GM12878 (cell line): ENCODE data around the gene ADK. TPM values are rescaled to one million over a fixed set of nuclear protein-coding genes. Genes with fewer than 3 reads are reported as not detected.

ENCODE experiments used
- ATAC-seq: fragments of 200-7000 bp; cut with Tn5 transposase; 3 replicates; pipeline ENCODE4 v1.9.1; 2020; ENCODE audit warnings: mild to moderate bottlenecking, moderate library complexity
- BruUV-seq: library from RNA; stranded (reverse); fragments of 400-500 nt; replicated peaks from 2 replicates; lab custom pipeline; 2021; lab: Mats Ljungman, UMichigan
- CTCF ChIA-PET: fragments of 300-600 bp; sonication (Branson Sonifier 250); formaldehyde crosslinking; extraction: SDS; loops from one replicate; lab custom pipeline; 2021; ENCODE audit warnings: inconsistent platforms; lab: Yijun Ruan, JAX
- POLR2A ChIA-PET: fragments of 350-600 bp; formaldehyde crosslinking; extraction: SDS; loops from one replicate; lab custom pipeline; 2021; ENCODE audit warnings: inconsistent platforms; lab: Charles Lee
- RAD21 ChIA-PET: fragments of 300-600 bp; sonication (Branson Sonifier 250); formaldehyde crosslinking; loops from one replicate; lab custom pipeline; 2023; ENCODE audit warnings: antibody characterized with exemption; ENCODE audit not compliant: unreplicated experiment; lab: Charles Lee
- SMC1A ChIA-PET: fragments of 300-600 bp; sonication (Branson Sonifier 250); formaldehyde crosslinking; loops from one replicate; lab custom pipeline; 2023; ENCODE audit not compliant: unreplicated experiment, uncharacterized antibody; lab: Charles Lee
- DNase-seq: peaks from one replicate; pipeline ENCODE4 v3.0.0-alpha.2; 2011; ENCODE audit warnings: low read depth, low spot score
- FAIRE-seq: peaks from 3 replicates; lab custom pipeline; 2011; peaks lifted over from hg19 to GRCh38; lab: Jason Lieb, UNC
- H2AFZ ChIP-seq: 2 replicates; pipeline ENCODE4 v1.6.0; 2011; ENCODE audit warnings: low read depth, low read length, control low read depth; ENCODE audit not compliant: control insufficient read depth
- H3K27ac ChIP-seq: 2 replicates; pipeline ENCODE4 v1.5.1; 2011; ENCODE audit warnings: control low read depth; ENCODE audit not compliant: control insufficient read depth, insufficient read depth
- H3K27me3 ChIP-seq, 2 experiments: replicated peaks in 1 of 2; 2 replicates each; pipeline versions ENCODE4 v1.6.0 to v1.6.1; 2011; ENCODE audit warnings: low read length in 1 of 2; ENCODE audit not compliant: control insufficient read depth in 2 of 2, insufficient read depth in 2 of 2
- H3K36me3 ChIP-seq, 2 experiments: 2 replicates each; pipeline ENCODE4 v1.5.1; 2011; ENCODE audit warnings: low read length in 1 of 2; ENCODE audit not compliant: control insufficient read depth in 2 of 2, insufficient read depth in 2 of 2
- H3K4me1 ChIP-seq: 2 replicates; pipeline ENCODE4 v1.6.1; 2011; ENCODE audit warnings: mild to moderate bottlenecking, low read length, moderate library complexity, mixed read lengths; ENCODE audit not compliant: control insufficient read depth, insufficient read depth
- H3K4me2 ChIP-seq: 2 replicates; pipeline ENCODE4 v1.6.0; 2011; ENCODE audit warnings: control low read depth; ENCODE audit not compliant: control insufficient read depth, insufficient read depth
- H3K4me3 ChIP-seq: fragments of 200-600 bp; sonication (generic); 2 replicates; pipeline ENCODE4 v1.5.1; 2016
- H3K79me2 ChIP-seq: 2 replicates; pipeline ENCODE4 v1.6.0; 2011; ENCODE audit warnings: low read length; ENCODE audit not compliant: control insufficient read depth, insufficient read depth
- H3K9ac ChIP-seq: 2 replicates; pipeline ENCODE4 v1.8.0; 2011; ENCODE audit warnings: low read length, control low read depth, mixed read lengths; ENCODE audit not compliant: control insufficient read depth, insufficient read depth
- H3K9me3 ChIP-seq: replicated peaks from 3 replicates; pipeline ENCODE4 v1.5.1; 2011; ENCODE audit warnings: mild to moderate bottlenecking, low read length; ENCODE audit not compliant: control insufficient read depth, insufficient read depth
- H4K20me1 ChIP-seq: 2 replicates; pipeline ENCODE4 v1.6.0; 2011; ENCODE audit not compliant: control insufficient read depth, insufficient read depth
- BCL11A ChIP-seq: IDR thresholded peaks from 2 replicates; pipeline ENCODE4 v1.6.1; 2011; ENCODE audit warnings: low read depth, low read length
- CHD4 ChIP-seq: fragments of 200-600 bp; sonication (generic); IDR thresholded peaks from 2 replicates; pipeline ENCODE4 v1.6.1; 2016; ENCODE audit warnings: mild to moderate bottlenecking
- ESRRA ChIP-seq: IDR thresholded peaks from 2 replicates; pipeline ENCODE4 v1.6.1; 2012; ENCODE audit warnings: mild to moderate bottlenecking, low read length, improper control_type of control experiment
- MEF2A ChIP-seq: IDR thresholded peaks from 2 replicates; pipeline ENCODE4 v1.6.1; 2011; ENCODE audit warnings: low read depth, mild to moderate bottlenecking, low read length, moderate library complexity; ENCODE audit not compliant: insufficient read depth
- RB1 ChIP-seq: fragments of 450-650 bp; formaldehyde crosslinking; IDR thresholded peaks from 2 replicates; pipeline ENCODE4 v1.6.1; 2017; ENCODE audit warnings: mild to moderate bottlenecking, borderline replicate concordance
- SMAD5 ChIP-seq: IDR thresholded peaks from 2 replicates; pipeline ENCODE4 v1.6.1; 2016; ENCODE audit warnings: antibody characterized with exemption, low read depth
- SMARCA5 ChIP-seq: fragments of 450-650 bp; IDR thresholded peaks from 2 replicates; pipeline ENCODE4 v1.6.1; 2017; ENCODE audit warnings: mild to moderate bottlenecking
- STAT3 ChIP-seq: IDR thresholded peaks from 2 replicates; pipeline ENCODE4 v1.6.1; 2011; ENCODE audit warnings: low read depth, low read length, improper control_type of control experiment
- SUPT20H ChIP-seq: IDR thresholded peaks from 2 replicates; pipeline ENCODE4 v1.6.1; 2011; ENCODE audit warnings: low read depth, mild to moderate bottlenecking, low read length, moderate library complexity, borderline replicate concordance; ENCODE audit not compliant: control insufficient read depth
- TAF1 ChIP-seq: IDR thresholded peaks from 2 replicates; pipeline ENCODE4 v1.6.1; 2011; ENCODE audit warnings: mild to moderate bottlenecking, low read depth, low read length, borderline replicate concordance
- TCF3 ChIP-seq: IDR thresholded peaks from 2 replicates; pipeline ENCODE4 v1.6.1; 2012; ENCODE audit warnings: low read depth, mild to moderate bottlenecking, low read length, borderline replicate concordance; ENCODE audit not compliant: insufficient read depth
- YBX1 ChIP-seq: fragments of 450-650 bp; IDR thresholded peaks from 2 replicates; pipeline ENCODE4 v1.6.1; 2016; ENCODE audit warnings: antibody characterized with exemption
- WGBS: methylation state at CpG from one replicate; pipeline ENCODE4 v1.1.6; 2016; ENCODE audit warnings: low lambda C conversion rate; ENCODE audit not compliant: insufficient replicate concordance, insufficient coverage; ENCODE audit errors: missing lambda C conversion rate; 5-methylcytosine and 5-hydroxymethylcytosine counted together
- in situ Hi-C: fragments of 300-500 bp; cut with MboI; formaldehyde crosslinking; loops from 9 replicates; pipeline ENCODE4 v1.14.3; 2018; ENCODE audit warnings: mixed read lengths
- intact Hi-C: fragments of 100-400 bp; cut with micrococcal nuclease; formaldehyde crosslinking; loops from one replicate; pipeline ENCODE4 v1.14.2; 2022; ENCODE audit not compliant: unreplicated experiment
- polyA plus RNA-seq, 11 experiments: library from polyadenylated mRNA; depleted of rRNA in 4 of 11; unstranded in 6 of 11; stranded (reverse) in 5 of 11; fragments of >200 nt; fragmentation: Nextera tagmentation in 4 of 11; fragmentation: Illumina TruSeq in 1 of 11; extraction: Ambion mirVana in 4 of 11; extraction: Trizol in 1 of 11; gene quantifications; 1 replicate in 1 of 11; 2 replicates in 10 of 11; pipeline versions ENCODE4 v1.2.1 to v1.2.3, GENCODE V29; 2011 to 2016; ENCODE audit warnings: inconsistent platforms in 2 of 11, missing spikeins in 2 of 11, low read depth in 1 of 11
- total RNA-seq, 4 experiments: library from RNA; depleted of rRNA in 3 of 4; stranded (reverse); fragments of >200 nt in 3 of 4; fragmentation: Illumina TruSeq in 1 of 4; extraction: Trizol in 1 of 4; gene quantifications; 2 replicates each; pipeline versions ENCODE4 v1.2.1 to v1.2.3, GENCODE V29; 2013 to 2021
- TF ChIP-seq, protein P1 (sequence below): fragments of 450-650 bp; IDR thresholded peaks from 2 replicates; pipeline ENCODE4 v1.6.1; 2017; ENCODE audit warnings: antibody characterized with exemption, mild to moderate bottlenecking, moderate library complexity
- TF ChIP-seq, protein P2 (sequence below): IDR thresholded peaks from 2 replicates; pipeline ENCODE4 v1.6.1; 2011; ENCODE audit warnings: low read depth, low read length, improper control_type of control experiment, borderline replicate concordance
- TF ChIP-seq, protein P3 (sequence below): fragments of 450-650 bp; IDR thresholded peaks from 2 replicates; pipeline ENCODE4 v1.6.1; 2016; ENCODE audit warnings: mild to moderate bottlenecking
- TF ChIP-seq, protein P4 (sequence below): fragments of 450-650 bp; IDR thresholded peaks from 2 replicates; pipeline ENCODE4 v1.6.1; 2014; ENCODE audit warnings: mild to moderate bottlenecking

ADK gene
- total and polyA plus RNA-seq, 10 of the 15 experiments (the other 5 are each of a cell fraction or from before 2014, with no cell fraction given), result 42.0 to 151 (median 81.6) TPM

DNA sequence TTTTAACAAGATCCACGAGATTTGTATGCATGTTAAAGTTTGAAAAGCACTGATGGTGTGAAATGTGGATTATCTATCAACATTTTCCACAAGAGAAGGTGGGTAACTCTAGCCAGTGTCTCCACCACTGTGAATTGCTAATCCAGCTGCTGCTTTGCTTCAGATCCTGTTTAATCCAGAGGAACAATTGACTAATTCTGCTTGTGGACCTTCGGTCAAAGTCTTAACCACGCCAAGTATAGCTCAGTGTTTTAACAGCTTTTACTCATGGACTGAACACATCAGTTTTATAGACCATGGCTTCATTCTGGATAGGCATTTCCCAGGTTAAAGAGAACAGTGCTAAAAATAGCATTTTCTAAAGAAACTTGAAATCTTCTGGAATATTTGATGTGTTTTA lies 23.5 kb downstream of the ADK start:
- ChIA-PET RAD21 (no interaction called here), SMC1A (interaction anchor here (0.5 to 2.1 kb wide), 4 partner anchors 8 to 177 kb away, joined by 3 to 6 read pairs (median 4); no protein-coding TSS in a partner anchor), POLR2A (interaction anchor here (0.5 to 1.6 kb wide), 7 partner anchors 9 to 596 kb away, joined by 3 to 9 read pairs (median 5); no protein-coding TSS in a partner anchor), CTCF (interaction anchor here (0.5 to 1.7 kb wide), 2 partner anchors 12 to 928 kb away, joined by 3 to 4 read pairs; no protein-coding TSS in a partner anchor)
- ATAC-seq (no peak), FAIRE-seq (no peak), DNase-seq (no peak)
- no peak overlapping the region for H3K4me2 ChIP-seq
- H3K9ac ChIP-seq, result no peak overlapping the region
- no peaks in the 10 kb centered on the region for H3K9me3 ChIP-seq
- H3K79me2 ChIP-seq, result peaks cover 42% of the 10 kb centered on the region
- intact Hi-C loops (no loop called here), in situ Hi-C loops (no loop called here)
- no peaks in the 10 kb centered on the region for H3K27me3 ChIP-seq
- H3K4me1 ChIP-seq, result peaks cover 15% of the 10 kb centered on the region
- H4K20me1 ChIP-seq, result no peaks in the 10 kb centered on the region
- H3K36me3 ChIP-seq, result no peaks in the 10 kb centered on the region; a peak in 1 of 4 replicates
- WGBS, result 38% methylated on average over 3 of the region's 3 CpGs
- H2AFZ ChIP-seq, result no peak overlapping the region
- no TSS peak for BruUV-seq
- H3K27ac ChIP-seq, result no peak overlapping the region
- no peak overlapping the region for H3K4me3 ChIP-seq
- TF ChIP-seq, protein P1, sequence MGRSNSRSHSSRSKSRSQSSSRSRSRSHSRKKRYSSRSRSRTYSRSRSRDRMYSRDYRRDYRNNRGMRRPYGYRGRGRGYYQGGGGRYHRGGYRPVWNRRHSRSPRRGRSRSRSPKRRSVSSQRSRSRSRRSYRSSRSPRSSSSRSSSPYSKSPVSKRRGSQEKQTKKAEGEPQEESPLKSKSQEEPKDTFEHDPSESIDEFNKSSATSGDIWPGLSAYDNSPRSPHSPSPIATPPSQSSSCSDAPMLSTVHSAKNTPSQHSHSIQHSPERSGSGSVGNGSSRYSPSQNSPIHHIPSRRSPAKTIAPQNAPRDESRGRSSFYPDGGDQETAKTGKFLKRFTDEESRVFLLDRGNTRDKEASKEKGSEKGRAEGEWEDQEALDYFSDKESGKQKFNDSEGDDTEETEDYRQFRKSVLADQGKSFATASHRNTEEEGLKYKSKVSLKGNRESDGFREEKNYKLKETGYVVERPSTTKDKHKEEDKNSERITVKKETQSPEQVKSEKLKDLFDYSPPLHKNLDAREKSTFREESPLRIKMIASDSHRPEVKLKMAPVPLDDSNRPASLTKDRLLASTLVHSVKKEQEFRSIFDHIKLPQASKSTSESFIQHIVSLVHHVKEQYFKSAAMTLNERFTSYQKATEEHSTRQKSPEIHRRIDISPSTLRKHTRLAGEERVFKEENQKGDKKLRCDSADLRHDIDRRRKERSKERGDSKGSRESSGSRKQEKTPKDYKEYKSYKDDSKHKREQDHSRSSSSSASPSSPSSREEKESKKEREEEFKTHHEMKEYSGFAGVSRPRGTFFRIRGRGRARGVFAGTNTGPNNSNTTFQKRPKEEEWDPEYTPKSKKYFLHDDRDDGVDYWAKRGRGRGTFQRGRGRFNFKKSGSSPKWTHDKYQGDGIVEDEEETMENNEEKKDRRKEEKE, result no peak
- TF ChIP-seq YBX1 (no peak), TAF1 (no peak), RB1 (no peak), TCF3 (no peak), MEF2A (no peak), CHD4 (no peak), BCL11A (no peak), ESRRA (no peak), SMARCA5 (no peak), SMAD5 (no peak), STAT3 (no peak), SUPT20H (no peak)
- TF ChIP-seq, protein P2, sequence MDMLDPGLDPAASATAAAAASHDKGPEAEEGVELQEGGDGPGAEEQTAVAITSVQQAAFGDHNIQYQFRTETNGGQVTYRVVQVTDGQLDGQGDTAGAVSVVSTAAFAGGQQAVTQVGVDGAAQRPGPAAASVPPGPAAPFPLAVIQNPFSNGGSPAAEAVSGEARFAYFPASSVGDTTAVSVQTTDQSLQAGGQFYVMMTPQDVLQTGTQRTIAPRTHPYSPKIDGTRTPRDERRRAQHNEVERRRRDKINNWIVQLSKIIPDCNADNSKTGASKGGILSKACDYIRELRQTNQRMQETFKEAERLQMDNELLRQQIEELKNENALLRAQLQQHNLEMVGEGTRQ, result no peak
- TF ChIP-seq, protein P3, sequence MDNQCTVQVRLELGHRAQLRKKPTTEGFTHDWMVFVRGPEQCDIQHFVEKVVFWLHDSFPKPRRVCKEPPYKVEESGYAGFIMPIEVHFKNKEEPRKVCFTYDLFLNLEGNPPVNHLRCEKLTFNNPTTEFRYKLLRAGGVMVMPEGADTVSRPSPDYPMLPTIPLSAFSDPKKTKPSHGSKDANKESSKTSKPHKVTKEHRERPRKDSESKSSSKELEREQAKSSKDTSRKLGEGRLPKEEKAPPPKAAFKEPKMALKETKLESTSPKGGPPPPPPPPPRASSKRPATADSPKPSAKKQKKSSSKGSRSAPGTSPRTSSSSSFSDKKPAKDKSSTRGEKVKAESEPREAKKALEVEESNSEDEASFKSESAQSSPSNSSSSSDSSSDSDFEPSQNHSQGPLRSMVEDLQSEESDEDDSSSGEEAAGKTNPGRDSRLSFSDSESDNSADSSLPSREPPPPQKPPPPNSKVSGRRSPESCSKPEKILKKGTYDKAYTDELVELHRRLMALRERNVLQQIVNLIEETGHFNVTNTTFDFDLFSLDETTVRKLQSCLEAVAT, result no peak
- TF ChIP-seq, protein P4, sequence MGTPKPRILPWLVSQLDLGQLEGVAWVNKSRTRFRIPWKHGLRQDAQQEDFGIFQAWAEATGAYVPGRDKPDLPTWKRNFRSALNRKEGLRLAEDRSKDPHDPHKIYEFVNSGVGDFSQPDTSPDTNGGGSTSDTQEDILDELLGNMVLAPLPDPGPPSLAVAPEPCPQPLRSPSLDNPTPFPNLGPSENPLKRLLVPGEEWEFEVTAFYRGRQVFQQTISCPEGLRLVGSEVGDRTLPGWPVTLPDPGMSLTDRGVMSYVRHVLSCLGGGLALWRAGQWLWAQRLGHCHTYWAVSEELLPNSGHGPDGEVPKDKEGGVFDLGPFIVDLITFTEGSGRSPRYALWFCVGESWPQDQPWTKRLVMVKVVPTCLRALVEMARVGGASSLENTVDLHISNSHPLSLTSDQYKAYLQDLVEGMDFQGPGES, result no peak
